ENCODE data around the gene CALML4.

Gene CALML4

DNA sequence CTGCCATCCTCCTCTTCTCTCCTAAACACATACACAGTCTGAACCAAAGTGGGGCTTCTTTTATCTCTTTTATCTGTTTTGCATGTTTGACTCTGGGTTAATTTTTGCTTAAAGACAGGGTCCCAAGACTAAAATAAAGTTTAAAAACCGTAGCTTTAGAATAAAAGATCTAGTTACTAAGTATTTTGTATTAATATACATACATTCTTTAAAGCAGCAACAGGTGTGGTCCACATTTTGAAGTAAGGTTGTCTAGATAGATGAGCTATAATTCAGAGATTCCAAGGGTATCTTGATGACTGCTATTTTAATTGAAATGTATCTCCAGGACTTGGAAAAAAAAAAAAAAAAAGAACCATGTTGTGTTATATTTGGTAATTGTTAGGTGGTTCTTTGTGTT lies 61.3 kb downstream of the CALML4 start:
- DNase-seq (ENCODE audit: low read depth), result no peak

- no peak for DNase-seq (ENCODE audit: low read depth)
Measured at GRCh38 chr15:68143129-68143528, 62.0 kb downstream of the CALML4 start.
